ENCODE data around the gene ACTN2.

Gene ACTN2

DNA sequence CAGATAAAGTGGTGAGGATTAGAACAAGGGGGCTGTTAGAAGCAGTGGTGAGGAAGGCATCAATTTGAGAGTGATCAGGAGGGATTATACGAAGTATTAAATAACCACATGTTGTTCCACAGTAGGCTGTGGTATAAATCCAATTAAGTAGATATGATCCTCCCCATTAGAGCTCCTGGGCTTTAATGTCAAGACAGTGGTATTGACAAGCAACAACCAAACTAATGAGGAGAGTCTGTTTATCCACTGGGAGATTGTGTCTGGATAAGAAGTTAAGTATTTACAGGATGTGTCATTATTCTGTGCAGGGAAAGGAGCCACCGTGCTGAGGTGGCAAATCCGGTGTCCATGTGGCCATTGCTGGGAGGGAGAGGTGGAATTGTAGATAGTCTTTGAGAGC is 5.8 kb downstream of the ACTN2 start:
- DNase-seq, result no peak

DNA sequence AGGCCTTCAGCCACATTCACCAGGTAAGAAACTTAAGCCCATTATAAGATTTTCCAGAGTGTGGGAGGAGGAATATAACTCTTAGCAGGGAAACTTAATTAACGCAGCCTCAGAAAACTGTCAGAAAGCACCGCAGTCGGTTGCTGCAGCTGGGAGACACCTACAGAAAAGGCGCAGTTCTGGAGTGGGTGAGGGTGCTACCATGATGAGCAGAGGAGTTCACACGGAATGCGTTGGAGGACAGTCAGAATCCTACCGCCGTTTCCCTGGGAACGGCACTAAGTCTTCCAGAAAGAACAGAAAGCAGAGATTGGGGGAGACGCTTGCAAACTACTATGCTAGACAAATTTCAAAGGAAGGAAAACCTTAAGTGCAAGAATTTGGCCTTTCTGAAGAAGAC is 6.4 kb downstream of the ACTN2 start:
- DNase-seq, result no peak

DNA sequence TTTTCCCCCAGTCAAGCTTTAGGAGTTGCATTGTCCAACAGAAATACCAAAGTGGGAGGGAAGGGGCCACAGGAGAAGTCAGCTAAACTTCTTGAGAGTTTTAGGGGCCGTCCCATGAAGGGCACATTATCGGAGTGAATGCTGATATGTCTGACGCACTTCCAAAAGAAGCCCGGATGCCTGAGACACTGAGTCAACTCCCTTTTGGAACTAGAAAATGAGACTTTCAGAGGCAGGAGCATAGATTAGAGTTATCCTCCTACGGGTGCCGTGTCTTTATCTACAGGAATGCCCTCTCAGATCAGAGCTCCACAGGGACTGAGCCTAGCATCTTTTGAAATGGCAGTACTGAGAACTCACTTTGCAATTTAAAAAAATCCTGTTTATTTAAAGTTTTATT is 13.1 kb downstream of the ACTN2 start:
- DNase-seq, result no peak

DNA sequence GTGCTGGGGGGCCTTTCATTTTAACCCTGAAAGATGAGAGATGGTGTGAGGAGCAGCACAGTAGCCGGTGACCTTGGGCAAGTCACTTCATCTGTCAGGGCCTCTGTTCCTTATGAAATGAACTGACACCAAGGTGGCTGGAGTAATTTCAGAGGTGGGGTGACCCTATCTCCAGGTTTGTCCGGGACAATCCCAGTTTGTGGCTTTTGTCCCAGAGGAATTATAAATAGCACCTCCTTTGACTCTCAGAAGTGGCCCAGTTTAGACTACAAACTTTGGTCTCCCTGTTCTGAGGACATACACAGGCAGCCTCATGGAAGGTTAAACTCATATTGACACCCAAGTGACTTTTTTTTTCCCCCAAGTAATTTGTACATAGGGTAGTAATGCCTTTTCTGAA is 14.6 kb downstream of the ACTN2 start:
- no peak for DNase-seq

DNA sequence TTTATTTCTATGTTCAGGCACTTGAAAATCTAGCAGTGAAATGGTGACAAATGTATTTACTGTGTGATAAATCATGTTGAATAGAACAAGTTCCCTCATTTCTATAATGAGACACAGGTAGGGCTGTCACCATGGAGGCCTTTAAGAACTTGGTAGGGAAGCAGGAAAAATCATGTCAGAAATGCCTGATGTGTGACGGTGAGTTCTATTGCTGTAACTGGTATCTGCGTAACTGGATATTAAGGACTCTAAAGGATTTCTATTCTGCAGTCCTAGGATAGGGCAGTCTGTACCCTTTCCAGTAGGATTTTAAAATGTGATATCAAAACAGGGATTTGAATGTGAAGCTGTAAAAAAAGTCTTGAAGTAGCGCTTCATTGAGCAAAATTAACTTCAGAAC is 15.5 kb downstream of the ACTN2 start:
- DNase-seq, result no peak

DNA sequence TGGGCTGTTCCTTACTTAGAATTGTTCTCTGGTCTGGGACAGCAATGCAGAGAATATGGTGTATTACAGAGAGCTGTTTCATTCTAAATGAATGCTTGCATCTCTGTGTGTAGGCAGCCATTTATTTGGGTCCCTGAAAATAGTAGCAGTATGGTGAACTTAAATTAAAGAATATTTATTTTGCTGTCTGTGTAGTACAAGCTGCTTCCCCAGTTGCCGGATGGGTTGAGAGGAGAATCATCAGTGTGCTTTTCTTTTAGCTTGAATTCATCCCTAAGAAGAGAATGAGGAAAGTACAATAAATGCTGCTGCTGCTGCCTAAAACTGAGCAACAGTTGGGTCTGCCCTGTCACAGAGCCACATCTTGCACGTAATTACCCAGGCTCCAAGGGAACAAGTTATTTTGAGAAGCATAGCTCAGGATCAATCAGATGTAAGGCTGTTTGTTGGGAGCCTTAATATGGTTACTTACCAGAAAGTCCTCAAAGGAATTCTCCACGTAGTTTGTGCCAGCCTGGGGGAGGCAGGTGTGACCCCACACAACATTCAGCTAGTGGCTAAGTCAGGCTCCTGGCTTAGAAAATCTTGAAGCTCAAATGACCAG is 16.6 kb downstream of the ACTN2 start:
- no peak for DNase-seq

DNA sequence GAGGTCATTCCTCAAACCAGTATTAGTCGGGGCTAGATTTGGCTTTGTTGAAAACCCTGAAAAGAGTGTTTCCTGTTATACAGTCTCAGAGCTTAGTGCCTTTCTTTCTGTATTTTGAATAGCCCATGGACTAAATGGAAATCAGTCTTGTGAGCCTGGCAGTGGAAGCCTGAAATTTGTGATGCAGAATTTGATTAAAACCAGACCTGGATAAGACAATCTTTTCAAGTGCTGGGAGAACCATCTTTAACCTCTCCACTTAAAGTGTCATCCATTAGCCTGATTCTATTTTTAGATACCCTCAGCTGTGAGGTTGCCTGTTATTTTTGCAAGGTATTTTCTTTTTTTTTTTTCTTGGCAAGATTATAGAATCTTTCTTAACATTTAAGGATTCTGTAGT is 19.5 kb downstream of the ACTN2 start:
- DNase-seq, result no peak

DNA sequence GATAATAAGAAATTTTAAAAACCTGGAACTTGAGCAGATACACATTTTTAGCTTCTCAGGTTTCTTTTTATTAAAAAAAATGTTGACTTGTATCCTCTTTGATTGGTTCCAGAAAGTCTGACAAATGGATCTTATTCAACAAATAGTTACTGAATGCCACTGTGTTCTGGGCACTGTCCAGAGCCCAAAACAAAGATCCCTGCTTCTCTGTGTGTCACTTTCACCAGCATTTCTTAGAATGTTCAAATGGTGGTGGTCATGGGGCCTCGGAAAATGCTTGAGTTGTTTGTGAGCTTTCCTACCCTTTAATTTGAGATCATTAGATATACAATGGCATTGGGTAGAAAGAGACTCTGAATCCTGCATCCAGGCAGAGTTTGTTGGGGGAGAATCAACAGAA is 19.9 kb downstream of the ACTN2 start:
- no peak for DNase-seq

DNA sequence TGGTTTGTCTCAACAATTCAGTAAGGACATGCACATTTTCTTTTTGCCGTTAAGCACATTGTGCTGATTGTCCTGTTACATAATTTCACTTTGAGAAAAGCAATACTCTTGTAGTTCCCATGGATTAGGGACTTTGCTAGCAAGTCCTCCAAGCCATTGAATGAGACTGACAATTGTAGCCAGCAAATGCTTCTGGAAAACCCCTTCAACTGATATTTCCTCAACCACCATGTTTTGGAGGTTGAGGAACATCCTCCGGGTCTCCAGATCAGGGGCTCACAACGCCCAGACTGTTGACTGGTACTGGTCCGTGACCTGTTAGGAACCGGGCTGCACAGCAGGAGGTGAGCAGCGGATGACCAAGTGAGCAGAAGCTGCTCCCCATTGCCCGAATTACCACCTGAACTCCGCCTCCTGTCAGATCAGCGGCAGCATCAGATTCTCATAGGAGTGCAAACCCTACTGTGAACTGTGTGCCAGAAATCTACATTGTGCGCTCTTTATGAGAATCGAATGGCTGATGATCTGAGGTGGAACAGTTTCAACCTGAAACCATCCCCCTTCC is 24.1 kb downstream of the ACTN2 start:
- no peak for DNase-seq

DNA sequence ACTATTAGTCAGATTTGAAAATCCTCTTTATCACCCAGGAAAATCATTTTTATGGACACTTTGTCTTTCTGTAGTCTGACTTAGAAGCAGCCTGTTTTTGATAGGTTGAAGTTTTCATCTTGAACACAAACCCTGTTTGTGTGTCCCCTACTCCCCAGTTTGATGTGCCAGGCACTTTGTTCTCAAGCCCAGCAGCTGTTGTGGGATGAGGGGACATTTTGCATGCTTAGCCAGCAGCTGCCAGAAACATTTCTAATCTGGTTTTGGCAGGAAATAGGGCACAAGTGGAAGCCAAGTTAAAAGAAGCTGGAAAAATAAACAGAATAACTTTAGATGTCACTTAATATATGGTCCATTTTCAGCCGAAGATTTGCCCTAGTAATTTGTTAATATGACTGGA is 29.9 kb downstream of the ACTN2 start:
- no peak for DNase-seq

DNA sequence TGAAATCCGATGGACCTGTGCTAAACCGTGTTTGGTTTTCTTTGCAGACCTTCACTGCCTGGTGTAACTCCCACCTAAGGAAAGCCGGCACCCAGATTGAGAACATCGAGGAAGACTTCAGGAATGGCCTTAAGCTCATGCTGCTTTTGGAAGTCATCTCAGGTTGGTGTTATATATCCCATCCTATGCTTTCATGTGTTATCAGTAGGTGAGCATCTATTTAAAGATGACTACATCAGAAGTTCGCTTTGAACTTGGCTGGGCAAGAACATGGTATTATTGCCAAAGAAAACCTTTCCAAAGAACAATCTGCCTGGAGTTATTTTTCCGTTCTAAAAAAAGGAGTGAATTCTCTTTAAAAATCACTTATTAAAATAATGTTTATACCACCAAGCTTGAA is 31.5 kb downstream of the ACTN2 start:
- DNase-seq, result no peak

DNA sequence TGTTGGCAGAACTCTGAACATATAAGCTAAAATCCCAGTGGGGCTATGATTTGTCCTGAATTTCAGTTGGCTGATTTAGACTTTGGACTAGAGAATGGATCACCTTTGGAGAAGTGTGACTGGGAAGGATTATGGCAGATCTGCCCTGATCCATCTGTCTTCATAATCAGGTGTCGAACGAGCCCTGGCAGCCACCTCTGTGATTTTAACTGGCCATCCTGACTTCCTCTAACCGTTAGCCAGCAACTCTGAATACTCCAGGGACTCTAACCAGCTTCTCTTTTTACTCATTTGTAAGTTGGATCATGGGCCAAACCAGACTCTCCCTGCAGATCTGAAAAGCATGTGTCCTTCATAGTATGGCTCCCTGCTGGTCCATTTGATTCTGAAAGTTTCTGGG is 32.0 kb downstream of the ACTN2 start:
- no peak for DNase-seq

DNA sequence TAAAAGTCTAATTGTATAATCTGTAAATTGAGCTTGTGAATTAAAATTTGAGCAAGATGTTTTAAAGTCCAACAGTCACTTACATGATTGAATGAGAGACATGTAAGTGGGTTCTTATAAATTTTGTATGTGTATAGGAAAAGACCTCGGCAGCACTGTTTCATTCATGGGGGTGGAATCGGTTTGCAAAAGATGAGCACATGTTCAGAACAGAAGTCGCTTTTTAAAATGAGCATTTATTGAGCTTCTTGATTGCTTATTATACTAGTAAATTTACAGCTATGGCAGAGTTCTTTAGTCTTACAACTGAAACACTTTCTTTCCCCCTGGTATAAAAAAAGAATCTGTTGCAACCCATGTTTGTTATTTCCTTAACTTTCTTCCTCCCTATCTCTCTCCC is 33.9 kb downstream of the ACTN2 start:
- DNase-seq, result no peak

DNA sequence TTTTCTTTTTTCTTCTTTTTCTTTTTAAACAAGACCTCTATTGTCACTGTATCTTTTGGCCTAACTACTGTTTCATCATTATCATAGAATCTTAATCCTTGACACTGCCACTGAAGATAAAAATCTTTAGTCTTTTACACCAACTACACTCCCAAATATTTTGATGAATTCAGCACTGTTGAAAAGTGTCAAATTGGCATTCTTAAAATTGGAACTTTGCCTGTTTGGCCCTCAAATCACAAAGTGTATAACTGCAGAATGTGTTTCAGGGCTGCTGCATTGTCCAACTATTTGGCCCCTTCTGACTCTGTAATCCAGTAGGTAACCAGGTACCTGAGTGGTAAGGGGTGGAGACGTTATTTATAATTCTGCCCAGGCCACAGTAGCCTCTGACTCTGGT is 34.3 kb downstream of the ACTN2 start:
- no peak for DNase-seq

DNA sequence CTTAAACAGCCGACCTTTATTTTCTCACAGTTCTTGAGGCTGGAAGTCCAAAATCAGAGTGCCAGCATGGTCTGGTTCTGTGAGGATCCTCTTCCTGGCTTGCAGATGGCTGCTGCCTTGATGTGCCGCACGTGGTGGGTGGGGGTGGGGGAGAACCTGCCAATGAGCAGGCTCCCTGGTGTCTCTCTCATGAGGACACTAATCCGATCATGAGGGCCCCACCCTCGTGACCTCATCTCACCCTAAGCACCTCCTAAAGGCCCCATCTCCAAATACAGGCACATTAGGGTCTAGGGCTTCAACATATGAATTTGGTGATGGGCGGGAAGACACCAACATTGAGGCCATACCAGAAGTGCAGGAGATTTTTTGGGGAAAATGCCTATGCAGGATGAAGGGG is 37.8 kb downstream of the ACTN2 start:
- no peak for DNase-seq

DNA sequence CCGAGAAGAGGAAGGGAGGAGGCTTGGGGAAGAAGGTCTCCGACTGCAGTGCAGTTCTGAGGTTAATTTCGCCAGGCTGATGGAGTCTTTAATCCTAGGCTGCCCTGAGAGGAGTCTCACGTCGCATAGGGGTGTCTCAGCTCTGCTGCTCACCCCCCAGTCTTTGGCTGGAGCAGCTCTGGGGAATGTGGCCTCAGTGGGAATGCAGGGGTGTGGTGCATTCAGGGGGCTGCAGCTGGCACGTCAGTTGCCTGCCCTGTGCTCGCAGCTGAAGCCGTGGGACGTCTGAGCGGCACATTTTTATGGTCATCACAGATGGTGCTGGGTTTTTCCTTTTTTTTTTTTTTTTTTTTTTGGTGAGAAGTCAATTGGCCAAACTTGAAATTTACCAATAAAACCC is 38.2 kb downstream of the ACTN2 start:
- DNase-seq, result no peak

DNA sequence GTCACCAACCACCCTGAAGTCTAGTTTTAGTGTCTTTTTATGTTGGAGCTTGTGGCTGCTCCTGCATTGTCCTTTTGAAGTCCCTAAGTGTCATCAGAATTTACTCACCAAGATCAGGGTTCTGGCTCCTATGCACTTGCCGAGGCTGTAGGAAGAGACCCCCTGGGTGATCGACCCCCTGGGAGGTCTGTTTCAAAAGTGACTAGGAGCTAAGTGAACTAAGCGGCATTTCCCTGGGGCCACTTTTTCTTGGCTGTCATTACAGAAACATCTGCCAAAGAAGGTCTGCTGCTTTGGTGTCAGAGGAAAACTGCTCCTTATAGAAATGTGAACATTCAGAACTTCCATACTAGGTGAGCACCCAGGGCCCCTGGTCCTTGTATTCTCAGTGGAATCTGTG is 39.4 kb downstream of the ACTN2 start:
- no peak for DNase-seq

DNA sequence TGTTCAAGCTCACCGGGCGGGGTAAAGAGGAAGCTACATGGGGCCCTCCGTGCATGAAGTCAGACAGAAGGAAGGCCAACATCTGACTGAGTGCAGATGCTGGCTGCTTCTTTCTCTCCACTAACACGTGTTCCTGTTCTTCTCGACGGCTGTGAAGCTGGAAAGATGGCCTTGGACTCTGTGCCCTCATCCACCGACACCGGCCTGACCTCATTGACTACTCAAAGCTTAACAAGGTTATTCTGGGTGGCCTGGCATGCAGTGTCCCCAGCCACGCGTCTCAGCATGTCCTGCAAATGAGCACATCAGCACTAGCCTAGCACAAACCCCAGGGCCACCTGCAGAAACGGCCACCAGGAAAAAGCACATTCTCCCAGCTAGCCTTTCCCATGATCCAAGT is 41.2 kb downstream of the ACTN2 start:
- DNase-seq, result no peak

DNA sequence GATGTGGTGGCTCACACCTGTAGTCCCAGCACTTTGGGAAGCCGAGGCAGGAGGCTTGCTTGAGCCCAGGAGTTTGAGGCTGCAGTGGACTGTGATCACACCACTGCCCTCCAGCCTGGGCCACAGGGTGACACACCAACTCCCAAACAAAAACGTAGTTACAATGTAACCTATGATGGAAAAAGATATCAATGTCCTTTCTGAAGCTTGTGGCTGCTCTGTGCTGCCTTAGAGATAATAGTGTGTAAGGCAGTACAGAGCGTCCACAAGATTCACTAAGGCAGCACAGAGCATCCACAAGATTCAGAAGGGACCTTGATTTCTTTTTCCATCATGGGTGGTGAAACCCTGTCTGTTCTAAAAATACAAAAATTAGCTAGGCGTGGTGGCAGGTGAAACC is 42.5 kb downstream of the ACTN2 start:
- no peak for DNase-seq

DNA sequence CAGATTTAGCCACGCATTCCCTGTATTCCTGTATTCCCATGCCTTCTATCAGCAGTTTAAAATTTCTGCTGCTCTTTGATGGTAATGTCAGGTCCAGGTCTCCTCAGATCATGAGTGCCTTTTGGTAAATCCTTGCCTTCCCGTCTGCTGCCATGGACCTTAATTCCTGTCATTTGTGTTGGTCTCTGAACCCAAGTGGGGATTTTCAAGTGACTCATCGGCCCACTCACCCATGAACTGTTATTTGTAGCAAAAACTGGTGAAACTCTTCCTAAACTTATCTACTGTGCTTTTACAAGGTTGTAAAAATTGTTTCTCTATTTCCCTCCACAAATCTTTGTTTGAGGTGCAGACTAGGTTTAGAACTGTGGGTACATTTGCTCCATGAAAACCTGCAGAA is 47.4 kb downstream of the ACTN2 start:
- DNase-seq, result no peak

DNA sequence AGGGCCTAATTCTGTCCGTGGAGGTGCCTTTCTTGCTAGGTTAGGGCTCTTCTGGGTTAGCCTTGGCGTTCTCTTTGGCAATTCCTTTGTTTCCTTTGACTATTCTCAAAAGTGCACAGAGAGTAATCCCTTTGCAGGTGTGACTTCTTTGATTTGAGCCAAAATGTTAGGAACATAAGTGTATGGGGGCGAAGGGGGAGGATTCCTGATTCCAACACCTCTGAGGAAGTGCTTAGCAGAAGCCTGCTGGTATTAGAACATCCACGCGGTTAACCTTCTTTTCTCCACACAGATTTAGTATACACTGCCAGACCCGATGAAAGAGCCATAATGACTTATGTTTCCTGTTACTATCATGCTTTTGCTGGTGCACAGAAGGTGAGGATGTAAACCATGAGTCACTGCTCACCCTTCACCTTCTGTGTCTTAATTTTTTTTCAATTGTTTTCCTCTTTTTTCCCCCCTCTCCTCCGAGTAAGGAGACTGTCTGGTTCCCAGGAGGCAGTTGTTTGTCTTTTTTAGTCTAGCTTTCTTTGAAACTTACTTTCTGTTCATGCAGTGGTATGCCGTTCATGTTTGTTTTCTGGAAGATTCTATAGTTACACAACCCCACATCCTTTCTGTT is 48.0 kb downstream of the ACTN2 start:
- no peak for DNase-seq

DNA sequence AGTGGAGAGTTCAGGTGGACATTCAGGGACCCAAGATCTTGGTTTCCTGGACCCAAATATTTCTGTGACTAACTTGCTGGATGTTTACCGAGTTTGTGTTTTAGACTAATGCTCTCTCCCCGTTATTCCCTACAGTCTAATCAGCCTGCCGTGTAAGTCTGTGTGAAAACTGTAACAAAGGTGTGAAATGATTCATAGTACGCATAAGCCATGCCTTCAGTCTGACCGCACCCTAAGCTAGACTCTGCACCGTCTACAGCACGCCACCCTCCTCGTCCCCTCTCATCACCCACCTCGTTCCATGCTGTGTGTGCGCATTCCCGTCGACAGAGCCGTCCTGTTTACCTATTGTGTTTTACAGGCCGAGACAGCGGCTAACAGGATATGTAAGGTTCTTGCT is 50.5 kb downstream of the ACTN2 start:
- DNase-seq, result no peak

DNA sequence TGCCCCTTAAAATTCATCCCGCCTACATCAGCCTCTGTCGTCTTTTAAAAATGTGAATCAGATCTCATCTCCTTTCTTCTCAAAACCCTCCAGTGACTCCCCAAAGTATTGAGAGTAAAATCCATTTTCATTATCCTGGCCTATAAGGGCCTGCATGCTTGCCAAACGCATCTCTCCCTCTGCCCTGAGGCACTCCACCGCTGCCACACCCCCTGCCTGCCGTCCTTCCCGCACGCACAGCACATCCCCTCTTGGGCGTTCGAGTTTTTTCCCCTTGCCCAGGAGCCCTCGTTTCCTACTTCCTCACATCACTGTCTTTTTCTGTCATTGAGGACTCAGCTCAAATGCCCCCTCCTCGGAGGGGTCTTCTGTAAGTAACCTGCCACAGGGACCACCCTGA is 55.5 kb downstream of the ACTN2 start:
- DNase-seq, result no peak

DNA sequence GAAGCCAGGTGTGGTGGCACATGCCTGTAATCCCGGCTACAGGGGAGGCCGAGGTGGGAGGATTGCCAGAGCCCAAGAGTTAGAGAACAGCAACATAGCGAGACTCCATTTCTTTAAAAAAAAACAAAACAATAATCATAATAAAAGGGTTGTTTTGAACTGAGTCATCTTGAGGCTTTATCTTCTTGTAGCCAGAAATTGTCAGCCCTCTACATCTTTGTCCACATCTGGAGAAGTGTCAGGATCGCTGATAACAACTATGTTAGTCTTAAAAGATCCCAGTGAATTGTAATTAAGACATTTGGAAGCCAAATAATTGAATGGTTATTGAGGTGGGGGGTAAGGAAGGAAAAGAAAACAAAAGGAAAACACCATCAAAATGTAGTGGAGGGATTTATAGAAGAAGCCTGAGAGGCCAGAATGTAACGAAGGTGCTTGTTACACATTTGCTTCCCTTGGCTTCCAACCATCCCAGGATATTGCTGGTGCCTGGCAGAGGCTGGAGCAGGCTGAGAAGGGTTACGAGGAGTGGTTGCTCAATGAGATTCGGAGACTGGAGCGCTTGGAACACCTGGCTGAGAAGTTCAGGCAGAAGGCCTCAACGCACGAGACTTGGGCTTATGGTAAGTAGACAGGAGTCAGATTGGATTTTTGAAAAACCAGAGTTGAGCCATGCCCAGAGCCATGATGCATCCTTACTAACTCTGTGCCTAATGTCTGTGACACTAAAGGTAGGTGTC is 56.3 kb downstream of the ACTN2 start:
- DNase-seq, result no peak
